AG09309 (cell line): Measurements from ENCODE around the gene PTPRM.
A peak's percentile ranks its signal among the peaks of the same experiment; 100 is the strongest.

ENCODE experiments used
- DNase-seq: peaks from one replicate; pipeline ENCODE4 v3.0.0-alpha.2; 2010; ENCODE audit warnings: low read depth
- H3K4me3 ChIP-seq: 2 replicates; pipeline ENCODE4 v1.5.1; 2011; ENCODE audit warnings: mild to moderate bottlenecking, low read depth, low read length, moderate library complexity; ENCODE audit not compliant: control insufficient read depth
- TF ChIP-seq, protein P1 (sequence below): IDR thresholded peaks from 2 replicates; pipeline ENCODE4 v1.5.1; 2011; ENCODE audit warnings: mild to moderate bottlenecking, low read depth, low read length, inconsistent platforms; ENCODE audit not compliant: insufficient read depth, control insufficient read depth; ENCODE audit errors: missing control alignments

The PTPRM gene

DNA sequence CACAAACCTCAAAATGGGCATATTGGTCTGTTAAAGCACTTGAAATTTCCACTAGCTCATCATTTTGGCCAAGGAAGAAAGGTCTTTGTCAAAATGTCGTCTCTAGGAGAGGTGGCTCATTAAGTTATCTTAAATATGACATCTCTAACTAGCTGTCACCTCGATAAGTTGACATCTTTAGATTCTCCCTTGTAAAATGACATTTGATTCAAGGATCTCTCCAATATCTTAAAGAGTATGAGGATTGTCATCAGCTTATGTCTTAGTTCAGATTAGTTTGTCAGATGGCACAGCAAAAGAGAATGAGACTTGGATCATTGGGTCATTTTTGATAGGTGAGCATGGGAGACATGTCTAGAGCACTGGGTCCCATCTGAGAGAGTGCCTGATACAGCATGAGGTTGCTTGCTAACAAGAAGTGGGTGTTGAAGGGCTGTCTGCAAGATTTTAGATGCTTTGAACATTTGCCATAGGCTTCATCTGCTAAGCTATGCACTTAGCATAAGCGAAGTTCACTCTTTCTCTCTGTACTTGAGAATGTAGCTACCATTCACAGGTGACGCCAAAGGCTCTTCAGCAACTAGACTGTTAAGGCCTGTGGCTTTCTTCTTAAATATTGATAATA is 12.9 kb downstream of the PTPRM start:
- TF ChIP-seq, protein P1, sequence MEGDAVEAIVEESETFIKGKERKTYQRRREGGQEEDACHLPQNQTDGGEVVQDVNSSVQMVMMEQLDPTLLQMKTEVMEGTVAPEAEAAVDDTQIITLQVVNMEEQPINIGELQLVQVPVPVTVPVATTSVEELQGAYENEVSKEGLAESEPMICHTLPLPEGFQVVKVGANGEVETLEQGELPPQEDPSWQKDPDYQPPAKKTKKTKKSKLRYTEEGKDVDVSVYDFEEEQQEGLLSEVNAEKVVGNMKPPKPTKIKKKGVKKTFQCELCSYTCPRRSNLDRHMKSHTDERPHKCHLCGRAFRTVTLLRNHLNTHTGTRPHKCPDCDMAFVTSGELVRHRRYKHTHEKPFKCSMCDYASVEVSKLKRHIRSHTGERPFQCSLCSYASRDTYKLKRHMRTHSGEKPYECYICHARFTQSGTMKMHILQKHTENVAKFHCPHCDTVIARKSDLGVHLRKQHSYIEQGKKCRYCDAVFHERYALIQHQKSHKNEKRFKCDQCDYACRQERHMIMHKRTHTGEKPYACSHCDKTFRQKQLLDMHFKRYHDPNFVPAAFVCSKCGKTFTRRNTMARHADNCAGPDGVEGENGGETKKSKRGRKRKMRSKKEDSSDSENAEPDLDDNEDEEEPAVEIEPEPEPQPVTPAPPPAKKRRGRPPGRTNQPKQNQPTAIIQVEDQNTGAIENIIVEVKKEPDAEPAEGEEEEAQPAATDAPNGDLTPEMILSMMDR = no peak
- no peak overlapping the region for H3K4me3 ChIP-seq
- no peak for DNase-seq

DNA sequence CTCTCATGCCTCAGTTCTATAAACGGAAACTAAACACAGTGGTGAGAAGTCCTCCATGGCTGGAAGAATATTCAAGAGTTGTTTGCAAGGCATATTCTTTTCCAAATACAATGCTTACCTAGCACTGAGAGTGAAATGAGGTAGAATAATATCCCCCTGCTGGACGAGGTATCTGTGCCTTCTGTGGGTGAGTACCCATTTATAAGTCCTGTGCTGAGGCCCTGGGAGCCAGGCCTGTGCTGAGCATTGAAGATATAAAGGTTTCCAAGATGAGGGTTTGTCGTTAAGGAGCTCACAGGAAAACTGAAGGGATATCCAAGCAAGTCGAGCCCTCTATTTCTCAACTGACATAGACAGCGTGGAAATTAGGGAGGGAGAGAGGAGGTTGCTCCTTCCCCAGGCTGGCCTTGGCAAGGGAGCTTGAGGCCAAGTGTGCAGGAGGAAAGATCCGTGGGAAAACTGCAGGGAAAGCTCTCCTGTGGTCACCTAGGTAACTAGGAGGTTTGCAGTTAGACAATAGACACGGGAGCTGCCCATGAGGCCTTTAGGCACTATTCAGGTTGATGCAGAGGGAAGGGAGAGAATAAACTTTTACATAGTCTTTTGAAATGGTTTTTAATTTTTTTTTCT is 17.6 kb downstream of the PTPRM start:
- TF ChIP-seq, protein P1 = no peak
- H3K4me3 ChIP-seq = no peak overlapping the region
- no peak for DNase-seq

DNA sequence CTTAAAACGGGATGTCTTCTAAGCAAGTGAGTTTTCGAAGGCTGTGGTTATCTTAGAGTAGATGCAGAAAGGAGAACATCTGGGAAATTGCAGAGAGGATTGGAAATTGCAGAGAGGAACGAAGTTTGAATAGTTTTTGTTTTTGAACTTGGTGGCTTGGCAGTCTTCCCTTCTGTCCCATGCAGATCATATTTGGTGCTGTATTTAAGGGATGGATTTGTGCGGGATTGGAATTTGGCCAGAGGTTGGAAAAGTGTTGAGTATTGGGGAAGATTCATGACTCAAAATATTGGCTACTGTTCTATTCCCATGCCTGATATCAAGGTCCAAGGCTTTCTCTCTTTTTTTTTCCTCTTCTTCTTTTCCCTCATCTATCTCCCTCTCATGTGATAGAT is 18.2 kb downstream of the PTPRM start:
- TF ChIP-seq, protein P1 = no peak
- DNase-seq = no peak
- no peak overlapping the region for H3K4me3 ChIP-seq

DNA sequence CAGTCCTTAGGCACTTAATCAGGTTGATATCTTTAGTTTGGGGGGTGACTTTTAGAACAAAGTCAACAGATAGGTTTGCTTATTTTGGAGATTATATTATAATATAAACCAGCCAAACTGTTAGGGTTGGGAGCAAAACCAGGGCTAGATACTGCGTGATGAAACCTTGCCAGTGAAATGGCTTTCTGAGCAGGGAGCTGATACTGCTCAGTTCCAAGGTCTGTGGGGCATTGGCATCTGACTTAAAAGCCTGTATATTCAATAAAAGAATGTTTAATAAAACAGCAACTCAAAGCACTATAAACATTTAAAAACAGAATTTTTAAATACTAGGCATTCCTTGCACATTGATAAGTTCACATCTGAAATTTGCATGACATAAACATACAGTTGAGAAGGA is 19.3 kb downstream of the PTPRM start:
- DNase-seq = no peak
- no peak overlapping the region for H3K4me3 ChIP-seq
- TF ChIP-seq, protein P1 = no peak

DNA sequence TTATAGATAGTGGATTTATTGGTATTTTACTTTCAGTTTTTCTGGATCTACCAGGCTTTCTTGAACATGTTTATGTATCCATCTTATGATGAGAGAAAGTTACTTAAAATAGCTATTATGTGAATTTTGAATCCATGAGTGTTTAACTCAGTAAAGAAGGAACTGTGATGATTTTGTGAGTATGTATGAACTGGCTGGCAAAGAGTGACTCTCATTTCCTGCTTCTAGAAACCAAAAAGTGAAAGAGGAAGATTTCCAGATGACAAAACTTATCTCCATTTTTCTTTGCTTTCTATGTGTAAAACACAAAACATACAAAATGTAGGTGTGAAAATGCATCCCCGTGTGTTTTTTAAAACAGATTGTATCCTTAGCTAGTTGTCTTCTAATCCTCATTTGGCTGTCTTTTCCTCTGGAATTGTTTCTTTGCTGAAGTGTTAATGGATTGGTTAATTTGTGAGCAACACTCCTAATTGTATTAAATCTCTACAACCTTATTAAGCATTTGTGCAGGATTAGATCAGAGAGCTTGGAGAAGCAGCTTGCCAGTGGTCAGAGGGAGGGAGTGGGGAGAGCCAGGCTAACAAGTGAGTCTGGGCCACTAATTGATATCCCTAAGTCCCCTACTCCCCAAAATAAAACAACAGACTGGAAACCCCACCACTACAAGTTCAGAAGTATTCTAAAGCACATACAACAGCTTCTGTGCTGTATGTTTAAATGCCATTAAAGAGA is 23.9 kb downstream of the PTPRM start:
- H3K4me3 ChIP-seq = no peak overlapping the region
- TF ChIP-seq, protein P1 = no peak
- DNase-seq = no peak

DNA sequence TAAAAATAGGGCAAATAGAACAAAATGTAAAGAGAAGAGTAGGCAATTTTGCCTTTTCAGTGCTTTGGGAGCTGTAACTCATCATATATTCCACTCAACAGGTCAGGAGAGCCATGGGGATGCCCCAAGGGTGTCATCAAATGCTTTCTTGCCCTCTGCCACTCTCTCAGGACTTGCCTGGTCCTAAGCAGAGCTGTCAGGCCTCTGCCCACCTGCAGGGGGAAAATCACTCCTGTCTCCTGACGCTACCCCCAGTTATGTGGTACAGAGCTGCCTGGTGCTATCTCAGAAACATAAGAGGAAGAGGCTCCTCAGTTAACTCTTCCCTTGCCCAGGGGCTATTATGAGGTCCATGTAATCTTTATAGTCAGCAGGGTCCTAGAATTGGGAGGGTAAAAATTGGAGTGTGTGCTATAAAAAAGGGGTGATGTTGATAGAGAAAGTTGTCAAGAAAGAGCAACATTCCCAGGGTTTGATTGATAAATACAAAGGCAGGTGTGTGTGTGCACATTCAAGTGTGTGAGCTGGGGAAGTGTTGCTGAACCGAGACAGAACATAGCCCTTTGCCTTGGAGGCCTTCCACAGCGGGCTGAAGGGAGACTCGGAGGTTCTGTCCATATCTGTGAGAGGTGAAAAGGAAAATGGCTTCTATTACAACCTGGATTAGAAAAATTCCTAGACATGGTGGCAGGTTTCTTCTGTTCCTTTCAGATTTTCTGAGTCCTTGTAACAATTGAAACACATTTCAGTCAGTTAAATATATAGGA is 25.4 kb downstream of the PTPRM start:
- no peak for DNase-seq
- TF ChIP-seq, protein P1 = peak; percentile 9
- no peak overlapping the region for H3K4me3 ChIP-seq
